Measurements from ENCODE around the gene INSM1.

The INSM1 gene

DNA sequence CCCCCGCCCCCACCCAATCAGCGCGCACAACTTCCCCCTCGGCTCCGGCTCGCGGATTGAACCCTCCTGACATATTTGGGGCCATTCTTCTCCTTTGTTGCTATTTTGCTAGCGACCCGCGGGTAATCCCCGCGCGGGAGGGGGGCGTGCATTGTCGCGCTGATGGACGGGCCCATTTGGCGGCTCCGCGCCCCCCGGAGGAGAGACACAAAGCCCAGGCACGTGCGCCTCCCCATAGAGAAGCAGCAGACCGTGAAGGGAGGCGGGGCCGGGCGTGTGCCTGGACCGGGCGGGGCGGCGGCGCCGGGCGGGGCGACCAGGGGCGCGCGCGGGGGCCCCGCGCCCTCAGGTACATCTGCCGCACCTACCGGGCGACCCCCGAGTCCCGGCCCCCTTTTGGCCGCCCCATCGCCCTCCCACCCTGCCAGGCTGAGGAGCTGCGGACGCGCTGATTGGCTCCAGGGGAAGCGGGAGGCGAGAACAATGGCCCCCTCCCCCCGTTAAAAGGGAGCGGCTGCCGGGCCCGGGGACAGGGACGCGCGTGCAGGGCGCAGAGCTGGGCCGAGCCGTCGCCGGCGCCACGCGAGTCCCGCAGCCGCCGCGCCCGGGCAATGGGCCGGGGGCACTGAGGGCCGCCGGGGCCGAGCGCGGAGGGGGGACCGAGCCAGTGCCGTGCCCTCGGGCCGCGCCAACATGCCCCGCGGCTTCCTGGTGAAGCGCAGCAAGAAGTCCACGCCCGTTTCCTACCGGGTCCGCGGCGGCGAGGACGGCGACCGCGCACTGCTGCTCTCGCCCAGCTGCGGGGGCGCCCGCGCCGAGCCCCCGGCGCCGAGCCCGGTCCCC lies at the start of gene INSM1:
Gene INSM1, plus strand, starts transcription at position 530 of the 843 bp plus-strand sequence. Its CDS starts 164 bp downstream, at position 694.
- Histone ChIP-seq H4K20me1 (ENCODE audit: insufficient read depth, low read length) (no peaks in the 10 kb centered on the region), H3K27me3 (ENCODE audit: low read depth, low read length) (peaks cover 36% of the 10 kb centered on the region), H2AFZ (ENCODE audit: low read depth, low read length) (no peak within 1 kb of the TSS), H3K27ac (ENCODE audit: low read length) (no peak within 1 kb of the TSS), H3K36me3 (replicated peaks; ENCODE audit: low read depth, low read length) (no peaks in the 10 kb centered on the region), H3K79me2 (ENCODE audit: low read length) (no peaks in the 10 kb centered on the region), H3K9ac (ENCODE audit: low read length) (no peak within 1 kb of the TSS), H3K4me1 (ENCODE audit: low read length) (peaks cover 4% of the 10 kb centered on the region; the same call in 1 of the 2 replicates), H3K4me2 (ENCODE audit: low read length) (no peak within 1 kb of the TSS), H3K4me3 (ENCODE audit: low read length) (no peak within 1 kb of the TSS), H3K9me3 (ENCODE audit: insufficient read depth, low read length) (no peaks in the 10 kb centered on the region)
- TF ChIP-seq, protein P1, sequence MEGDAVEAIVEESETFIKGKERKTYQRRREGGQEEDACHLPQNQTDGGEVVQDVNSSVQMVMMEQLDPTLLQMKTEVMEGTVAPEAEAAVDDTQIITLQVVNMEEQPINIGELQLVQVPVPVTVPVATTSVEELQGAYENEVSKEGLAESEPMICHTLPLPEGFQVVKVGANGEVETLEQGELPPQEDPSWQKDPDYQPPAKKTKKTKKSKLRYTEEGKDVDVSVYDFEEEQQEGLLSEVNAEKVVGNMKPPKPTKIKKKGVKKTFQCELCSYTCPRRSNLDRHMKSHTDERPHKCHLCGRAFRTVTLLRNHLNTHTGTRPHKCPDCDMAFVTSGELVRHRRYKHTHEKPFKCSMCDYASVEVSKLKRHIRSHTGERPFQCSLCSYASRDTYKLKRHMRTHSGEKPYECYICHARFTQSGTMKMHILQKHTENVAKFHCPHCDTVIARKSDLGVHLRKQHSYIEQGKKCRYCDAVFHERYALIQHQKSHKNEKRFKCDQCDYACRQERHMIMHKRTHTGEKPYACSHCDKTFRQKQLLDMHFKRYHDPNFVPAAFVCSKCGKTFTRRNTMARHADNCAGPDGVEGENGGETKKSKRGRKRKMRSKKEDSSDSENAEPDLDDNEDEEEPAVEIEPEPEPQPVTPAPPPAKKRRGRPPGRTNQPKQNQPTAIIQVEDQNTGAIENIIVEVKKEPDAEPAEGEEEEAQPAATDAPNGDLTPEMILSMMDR (IDR thresholded peaks at IDR 0.05; ENCODE audit: low read depth, low read length) = no peak
- TF ChIP-seq EZH2phosphoT487 (IDR thresholded peaks at IDR 0.05; ENCODE audit: low read depth) = no peak

- TF ChIP-seq, protein P1 (IDR thresholded peaks at IDR 0.05; ENCODE audit: low read depth, low read length) = no peak
- TF ChIP-seq EZH2phosphoT487 (IDR thresholded peaks at IDR 0.05; ENCODE audit: low read depth) = no peak
- Histone ChIP-seq H3K9ac (ENCODE audit: low read length) (no peak overlapping the region), H3K27ac (ENCODE audit: low read length) (no peak overlapping the region)
Measured at GRCh38 chr20:20318365-20319161, 49.3 kb upstream of the INSM1 start.

DNA sequence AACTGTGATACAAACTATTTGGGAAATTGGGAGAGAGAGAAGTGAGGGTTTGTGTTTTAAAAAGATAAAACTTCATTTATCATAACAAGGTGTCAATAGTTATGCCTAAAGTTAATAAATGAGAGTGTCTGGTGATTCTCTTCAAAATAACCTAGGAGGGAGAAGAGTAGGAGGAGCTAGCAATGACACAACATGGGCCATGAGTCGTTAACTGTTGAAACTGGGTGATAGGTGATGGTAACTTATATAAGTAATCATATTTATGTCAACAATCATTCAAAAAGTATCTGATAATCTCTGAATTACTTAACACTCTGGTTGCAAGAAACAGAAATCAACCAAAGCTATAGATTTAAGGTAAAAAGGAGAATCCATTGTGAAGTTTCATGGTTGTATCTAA lies 46.8 kb upstream of the INSM1 start:
- H3K4me3 ChIP-seq (ENCODE audit: low read length) = no peak overlapping the region
- no peaks in the 10 kb centered on the region for H3K9me3 ChIP-seq (ENCODE audit: insufficient read depth, low read length)
- H2AFZ ChIP-seq (ENCODE audit: low read depth, low read length) = no peak overlapping the region
- no peaks in the 10 kb centered on the region for H3K79me2 ChIP-seq (ENCODE audit: low read length)
- H3K4me2 ChIP-seq (ENCODE audit: low read length) = no peak overlapping the region
- H4K20me1 ChIP-seq (ENCODE audit: insufficient read depth, low read length) = no peaks in the 10 kb centered on the region
- H3K36me3 ChIP-seq (replicated peaks; ENCODE audit: low read depth, low read length) = no peaks in the 10 kb centered on the region
- no peak overlapping the region for H3K9ac ChIP-seq (ENCODE audit: low read length)
- peaks cover 13% of the 10 kb centered on the region for H3K4me1 ChIP-seq (ENCODE audit: low read length)
- no peak overlapping the region for H3K27ac ChIP-seq (ENCODE audit: low read length)
- H3K27me3 ChIP-seq (ENCODE audit: low read depth, low read length) = peaks cover 9% of the 10 kb centered on the region
- TF ChIP-seq, protein P1 (IDR thresholded peaks at IDR 0.05; ENCODE audit: low read depth, low read length) = no peak
- TF ChIP-seq EZH2phosphoT487 (IDR thresholded peaks at IDR 0.05; ENCODE audit: low read depth) = no peak

More at GRCh38 chr20:20318365-20319161, 49.3 kb upstream of the INSM1 start:
- Histone ChIP-seq H2AFZ (ENCODE audit: low read depth, low read length) (no peak overlapping the region), H3K79me2 (ENCODE audit: low read length) (no peaks in the 10 kb centered on the region), H3K27me3 (ENCODE audit: low read depth, low read length) (peaks cover 2% of the 10 kb centered on the region; the same call in 1 of the 2 replicates), H3K36me3 (replicated peaks; ENCODE audit: low read depth, low read length) (no peaks in the 10 kb centered on the region), H3K9me3 (ENCODE audit: insufficient read depth, low read length) (no peaks in the 10 kb centered on the region), H4K20me1 (ENCODE audit: insufficient read depth, low read length) (no peaks in the 10 kb centered on the region), H3K4me1 (ENCODE audit: low read length) (peaks cover 13% of the 10 kb centered on the region), H3K4me2 (ENCODE audit: low read length) (no peak overlapping the region), H3K4me3 (ENCODE audit: low read length) (no peak overlapping the region)

GRCh38 chr20:20321917-20322316 lies 46.0 kb upstream of the INSM1 start:
- no peaks in the 10 kb centered on the region for H3K79me2 ChIP-seq (ENCODE audit: low read length)
- no peak overlapping the region for H3K4me2 ChIP-seq (ENCODE audit: low read length)
- H2AFZ ChIP-seq (ENCODE audit: low read depth, low read length) = no peak overlapping the region
- H3K9ac ChIP-seq (ENCODE audit: low read length) = no peak overlapping the region
- H3K36me3 ChIP-seq (replicated peaks; ENCODE audit: low read depth, low read length) = no peaks in the 10 kb centered on the region
- no peaks in the 10 kb centered on the region for H3K9me3 ChIP-seq (ENCODE audit: insufficient read depth, low read length)
- H3K4me3 ChIP-seq (ENCODE audit: low read length) = no peak overlapping the region
- TF ChIP-seq EZH2phosphoT487 (IDR thresholded peaks at IDR 0.05; ENCODE audit: low read depth) = no peak
- TF ChIP-seq, protein P1 (IDR thresholded peaks at IDR 0.05; ENCODE audit: low read depth, low read length) = no peak
- no peak overlapping the region for H3K27ac ChIP-seq (ENCODE audit: low read length)
- H3K27me3 ChIP-seq (ENCODE audit: low read depth, low read length) = peaks cover 14% of the 10 kb centered on the region
- peaks cover 11% of the 10 kb centered on the region for H3K4me1 ChIP-seq (ENCODE audit: low read length)
- H4K20me1 ChIP-seq (ENCODE audit: insufficient read depth, low read length) = no peaks in the 10 kb centered on the region
